ENCODE results near the gene SLC12A8. TPM values are rescaled to one million over a fixed set of nuclear protein-coding genes. Genes with fewer than 3 reads are reported as not detected.

Gene SLC12A8
- total and polyA plus RNA-seq, 2 donors (not counting 1 experiment from before 2014, with no cell fraction given), result 15.1 to 19.5 TPM

DNA sequence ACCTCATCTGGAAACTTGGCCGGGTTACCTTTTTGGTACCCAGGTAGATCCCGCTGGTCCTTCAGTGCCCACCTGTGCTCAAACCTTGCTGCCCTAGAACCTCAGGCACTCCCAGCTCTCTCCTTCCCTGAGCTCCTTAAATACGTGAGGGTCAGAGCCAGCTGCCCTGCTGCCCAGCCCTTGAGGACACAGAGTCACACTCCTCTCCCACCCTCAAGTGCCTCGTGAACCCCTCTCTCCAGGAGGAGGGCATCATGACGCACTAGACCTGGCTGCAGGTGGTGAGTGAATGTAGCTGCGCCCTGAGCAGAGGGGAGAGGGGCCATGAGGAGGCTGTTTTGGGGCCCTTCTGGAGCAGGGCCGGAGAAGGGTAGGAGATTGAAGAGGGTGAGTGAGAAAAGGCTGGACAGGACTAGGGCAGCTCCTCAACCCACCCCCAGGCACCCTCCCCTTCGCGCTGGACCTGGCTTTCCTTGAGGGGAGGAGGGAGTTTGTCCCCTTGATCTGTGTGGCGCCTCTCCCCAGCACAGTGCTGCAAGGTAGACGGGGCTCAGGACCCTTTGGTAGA is 941 bp downstream of the SLC12A8 start:
- Histone ChIP-seq H3K4me2 (ENCODE audit: extremely low read depth, insufficient read depth, low read length) (no peak overlapping the region), H3K27me3 (ENCODE audit: control insufficient read depth, insufficient read depth, low read length) (peaks cover 9% of the 10 kb centered on the region), H3K4me1 (ENCODE audit: control insufficient read depth, extremely low read depth, insufficient read depth, low read length) (peaks cover 6% of the 10 kb centered on the region), H3K9me3 (ENCODE audit: control insufficient read depth, insufficient read depth, low read depth, low read length) (no peaks in the 10 kb centered on the region), H4K20me1 (ENCODE audit: control insufficient read depth, extremely low read depth, insufficient read depth, low read length) (no peaks in the 10 kb centered on the region), H3K4me3 (replicated peaks in 1 of 4; ENCODE audit: control extremely low read depth in 1 of 4, insufficient read depth in 1 of 4, low read depth in 3 of 4, low read length in 4 of 4) (no peak overlapping the region), H3K79me2 (ENCODE audit: control insufficient read depth, insufficient read depth, low read length) (no peaks in the 10 kb centered on the region), H3K9ac (ENCODE audit: insufficient read depth, low read length) (no peak overlapping the region), H3K36me3 (ENCODE audit: control insufficient read depth, insufficient read depth, low read length) (no peaks in the 10 kb centered on the region), H3K27ac (ENCODE audit: insufficient read depth, low read length) (no peak overlapping the region), H2AFZ (ENCODE audit: low read length) (no peak overlapping the region)
- no peak for DNase-seq (ENCODE audit: low read depth in 2 of 2)
- TF ChIP-seq, protein P1, sequence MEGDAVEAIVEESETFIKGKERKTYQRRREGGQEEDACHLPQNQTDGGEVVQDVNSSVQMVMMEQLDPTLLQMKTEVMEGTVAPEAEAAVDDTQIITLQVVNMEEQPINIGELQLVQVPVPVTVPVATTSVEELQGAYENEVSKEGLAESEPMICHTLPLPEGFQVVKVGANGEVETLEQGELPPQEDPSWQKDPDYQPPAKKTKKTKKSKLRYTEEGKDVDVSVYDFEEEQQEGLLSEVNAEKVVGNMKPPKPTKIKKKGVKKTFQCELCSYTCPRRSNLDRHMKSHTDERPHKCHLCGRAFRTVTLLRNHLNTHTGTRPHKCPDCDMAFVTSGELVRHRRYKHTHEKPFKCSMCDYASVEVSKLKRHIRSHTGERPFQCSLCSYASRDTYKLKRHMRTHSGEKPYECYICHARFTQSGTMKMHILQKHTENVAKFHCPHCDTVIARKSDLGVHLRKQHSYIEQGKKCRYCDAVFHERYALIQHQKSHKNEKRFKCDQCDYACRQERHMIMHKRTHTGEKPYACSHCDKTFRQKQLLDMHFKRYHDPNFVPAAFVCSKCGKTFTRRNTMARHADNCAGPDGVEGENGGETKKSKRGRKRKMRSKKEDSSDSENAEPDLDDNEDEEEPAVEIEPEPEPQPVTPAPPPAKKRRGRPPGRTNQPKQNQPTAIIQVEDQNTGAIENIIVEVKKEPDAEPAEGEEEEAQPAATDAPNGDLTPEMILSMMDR (conservative IDR thresholded peaks at IDR 0.05 in 1 of 2, IDR thresholded peaks at IDR 0.05 in 1 of 2; ENCODE audit: low read depth in 1 of 2, low read length in 2 of 2), result no peak
- TF ChIP-seq EZH2 (IDR thresholded peaks at IDR 0.05; ENCODE audit: low read length, missing control alignments), result no peak

DNA sequence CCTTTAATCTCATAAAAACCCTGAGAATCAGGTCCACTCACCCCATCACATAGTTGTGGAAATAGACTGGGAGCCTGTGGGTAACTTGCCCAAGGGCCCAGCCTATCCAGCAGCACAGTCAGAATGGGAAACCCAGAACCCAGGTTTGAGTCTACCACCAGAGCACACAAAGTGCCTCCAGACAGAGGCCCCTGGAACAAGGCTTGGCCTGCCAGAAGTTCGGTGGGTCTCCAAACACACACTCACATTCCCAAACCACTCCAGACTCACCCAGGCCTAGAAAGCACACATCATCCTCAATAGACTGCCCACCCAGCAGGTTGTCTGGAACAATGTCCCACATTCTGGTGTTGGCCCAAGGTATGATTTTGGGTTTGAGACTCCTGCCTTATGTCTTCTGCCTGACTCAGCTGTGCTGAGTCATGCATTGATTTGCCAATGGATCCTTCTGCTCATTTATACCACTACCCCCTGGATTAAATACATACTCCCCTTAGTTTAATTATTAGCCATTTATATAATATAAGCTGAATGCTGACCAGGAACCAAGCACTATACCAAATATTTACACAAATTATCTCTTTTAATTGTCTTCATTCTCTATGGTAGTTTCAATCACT is 4.5 kb downstream of the SLC12A8 start:
- Histone ChIP-seq H3K27me3 (ENCODE audit: control insufficient read depth, insufficient read depth, low read length) (peaks cover 9% of the 10 kb centered on the region), H2AFZ (ENCODE audit: low read length) (no peak overlapping the region), H3K27ac (ENCODE audit: insufficient read depth, low read length) (no peak overlapping the region), H3K4me3 (replicated peaks in 1 of 4; ENCODE audit: control extremely low read depth in 1 of 4, insufficient read depth in 1 of 4, low read depth in 3 of 4, low read length in 4 of 4) (no peak overlapping the region), H3K4me1 (ENCODE audit: control insufficient read depth, extremely low read depth, insufficient read depth, low read length) (peaks cover 6% of the 10 kb centered on the region), H3K79me2 (ENCODE audit: control insufficient read depth, insufficient read depth, low read length) (no peaks in the 10 kb centered on the region), H3K9ac (ENCODE audit: insufficient read depth, low read length) (no peak overlapping the region), H3K4me2 (ENCODE audit: extremely low read depth, insufficient read depth, low read length) (no peak overlapping the region), H4K20me1 (ENCODE audit: control insufficient read depth, extremely low read depth, insufficient read depth, low read length) (no peaks in the 10 kb centered on the region), H3K9me3 (ENCODE audit: control insufficient read depth, insufficient read depth, low read depth, low read length) (no peaks in the 10 kb centered on the region), H3K36me3 (ENCODE audit: control insufficient read depth, insufficient read depth, low read length) (no peaks in the 10 kb centered on the region)
- DNase-seq (ENCODE audit: low read depth in 2 of 2), result no peak
- TF ChIP-seq, protein P1 (conservative IDR thresholded peaks at IDR 0.05 in 1 of 2, IDR thresholded peaks at IDR 0.05 in 1 of 2; ENCODE audit: low read depth in 1 of 2, low read length in 2 of 2), result no peak
- no peak for TF ChIP-seq EZH2 (IDR thresholded peaks at IDR 0.05; ENCODE audit: low read length, missing control alignments)

DNA sequence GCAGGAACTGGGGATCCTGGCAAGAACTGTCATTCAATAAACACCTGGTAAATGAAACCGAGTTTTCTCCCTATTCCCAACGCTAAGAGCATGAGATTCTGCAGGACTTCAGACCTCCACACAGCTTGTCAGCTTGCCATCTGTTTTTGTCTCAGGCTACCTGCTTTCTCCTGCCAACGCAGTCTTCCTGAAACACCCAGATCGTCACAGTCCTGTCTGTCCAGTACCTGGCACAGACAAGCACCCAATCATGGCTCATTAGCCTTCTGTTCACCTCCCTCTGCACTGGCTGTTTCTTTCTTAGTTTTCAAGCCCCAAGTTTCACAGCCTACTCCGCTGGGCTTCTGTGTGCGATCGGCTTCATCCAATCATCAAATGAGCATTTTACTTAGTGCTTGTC is 5.0 kb downstream of the SLC12A8 start:
- TF ChIP-seq, protein P1 (conservative IDR thresholded peaks at IDR 0.05 in 1 of 2, IDR thresholded peaks at IDR 0.05 in 1 of 2; ENCODE audit: low read depth in 1 of 2, low read length in 2 of 2), result no peak
- TF ChIP-seq EZH2 (IDR thresholded peaks at IDR 0.05; ENCODE audit: low read length, missing control alignments), result no peak
- no peak overlapping the region for H3K9ac ChIP-seq (ENCODE audit: insufficient read depth, low read length)
- no peaks in the 10 kb centered on the region for H3K36me3 ChIP-seq (ENCODE audit: control insufficient read depth, insufficient read depth, low read length)
- H3K4me3 ChIP-seq (replicated peaks in 1 of 4; ENCODE audit: control extremely low read depth in 1 of 4, insufficient read depth in 1 of 4, low read depth in 3 of 4, low read length in 4 of 4), result no peak overlapping the region
- H2AFZ ChIP-seq (ENCODE audit: low read length), result no peak overlapping the region
- no peaks in the 10 kb centered on the region for H4K20me1 ChIP-seq (ENCODE audit: control insufficient read depth, extremely low read depth, insufficient read depth, low read length)
- H3K9me3 ChIP-seq (ENCODE audit: control insufficient read depth, insufficient read depth, low read depth, low read length), result no peaks in the 10 kb centered on the region
- no peaks in the 10 kb centered on the region for H3K79me2 ChIP-seq (ENCODE audit: control insufficient read depth, insufficient read depth, low read length)
- no peak overlapping the region for H3K4me2 ChIP-seq (ENCODE audit: extremely low read depth, insufficient read depth, low read length)
- no peak overlapping the region for H3K27ac ChIP-seq (ENCODE audit: insufficient read depth, low read length)
- DNase-seq (ENCODE audit: low read depth in 2 of 2), result no peak
- H3K27me3 ChIP-seq (ENCODE audit: control insufficient read depth, insufficient read depth, low read length), result peaks cover 9% of the 10 kb centered on the region
- peaks cover 3% of the 10 kb centered on the region for H3K4me1 ChIP-seq (ENCODE audit: control insufficient read depth, extremely low read depth, insufficient read depth, low read length)
